ENCODE results near the gene KIAA1549. TPM values are rescaled to one million over a fixed set of nuclear protein-coding genes. Genes with fewer than 3 reads are reported as not detected.

Gene KIAA1549
- total and polyA plus RNA-seq, 9 donors = 1.2 to 5.0 (median 3.6) TPM

- Histone ChIP-seq H3K27me3 (no peaks in the 10 kb centered on the region), H3K4me1 (ENCODE audit: insufficient read depth) (no peaks in the 10 kb centered on the region), H3K36me3 (no peaks in the 10 kb centered on the region), H3K4me3 (no peak overlapping the region), H3K9me3 (no peaks in the 10 kb centered on the region), H3K27ac (no peak overlapping the region)
- WGBS, 3 donors = 91 to 98% (median 97%) methylated on average over 16 of the region's 16 CpGs
- TF ChIP-seq POLR2A (IDR thresholded peaks at IDR 0.05) = no peak
- no peak for TF ChIP-seq EP300 (IDR thresholded peaks at IDR 0.05)
- TF ChIP-seq CTCF (IDR thresholded peaks at IDR 0.05) = no peak
- DNase-seq = no peak
- intact Hi-C loops (cut with DNase I) = no loop called here
Measured at GRCh38 chr7:138861051-138861450, 120.1 kb downstream of the KIAA1549 start.

- no peak for TF ChIP-seq CTCF (IDR thresholded peaks at IDR 0.05)
- TF ChIP-seq EP300 (IDR thresholded peaks at IDR 0.05) = no peak
- TF ChIP-seq POLR2A (IDR thresholded peaks at IDR 0.05) = no peak
- Histone ChIP-seq H3K36me3 (no peaks in the 10 kb centered on the region), H3K27me3 (no peaks in the 10 kb centered on the region), H3K27ac (no peak overlapping the region), H3K4me1 (ENCODE audit: insufficient read depth) (no peaks in the 10 kb centered on the region), H3K9me3 (no peaks in the 10 kb centered on the region), H3K4me3 (no peak overlapping the region)
- DNase-seq = no peak
- intact Hi-C loops (cut with DNase I) = no loop called here
Measured at GRCh38 chr7:138857728-138858127, 123.5 kb downstream of the KIAA1549 start.

- Histone ChIP-seq H3K9me3 (no peaks in the 10 kb centered on the region), H3K4me3 (no peak overlapping the region), H3K4me1 (ENCODE audit: insufficient read depth) (peaks cover 5% of the 10 kb centered on the region), H3K36me3 (no peaks in the 10 kb centered on the region), H3K27me3 (no peaks in the 10 kb centered on the region), H3K27ac (no peak overlapping the region)
- intact Hi-C loops (cut with DNase I) = no loop called here
- TF ChIP-seq POLR2A (IDR thresholded peaks at IDR 0.05) = no peak
- no peak for TF ChIP-seq CTCF (IDR thresholded peaks at IDR 0.05)
- no peak for TF ChIP-seq EP300 (IDR thresholded peaks at IDR 0.05)
- 94 to 96% (median 95%) methylated on average over 5 of the region's 5 CpGs for WGBS, 3 donors
- no peak for DNase-seq
Measured at GRCh38 chr7:138854115-138854645, 127.0 kb downstream of the KIAA1549 start.

- DNase-seq = no peak
- H3K9me3 ChIP-seq = no peaks in the 10 kb centered on the region
- intact Hi-C loops (cut with DNase I) = no loop called here
- no peak overlapping the region for H3K4me3 ChIP-seq
- H3K27me3 ChIP-seq = no peaks in the 10 kb centered on the region
- WGBS, 3 donors = 87 to 94% (median 89%) methylated on average over 3 of the region's 3 CpGs
- H3K27ac ChIP-seq = no peak overlapping the region
- no peak for TF ChIP-seq EP300 (IDR thresholded peaks at IDR 0.05)
- TF ChIP-seq POLR2A (IDR thresholded peaks at IDR 0.05) = no peak
- TF ChIP-seq CTCF (IDR thresholded peaks at IDR 0.05) = no peak
- peaks cover 5% of the 10 kb centered on the region for H3K4me1 ChIP-seq (ENCODE audit: insufficient read depth)
- H3K36me3 ChIP-seq = no peaks in the 10 kb centered on the region
Measured at GRCh38 chr7:138853448-138853847, 127.7 kb downstream of the KIAA1549 start.

Measured in ovary (tissue), 9 donors.